ENCODE measurements around the gene BABAM2. TPM values are rescaled to one million over a fixed set of nuclear protein-coding genes. Genes with fewer than 3 reads are reported as not detected.

Gene BABAM2
- total and polyA plus RNA-seq, 2 experiments from 2014 or later, result 17.8 to 21.5 TPM

DNA sequence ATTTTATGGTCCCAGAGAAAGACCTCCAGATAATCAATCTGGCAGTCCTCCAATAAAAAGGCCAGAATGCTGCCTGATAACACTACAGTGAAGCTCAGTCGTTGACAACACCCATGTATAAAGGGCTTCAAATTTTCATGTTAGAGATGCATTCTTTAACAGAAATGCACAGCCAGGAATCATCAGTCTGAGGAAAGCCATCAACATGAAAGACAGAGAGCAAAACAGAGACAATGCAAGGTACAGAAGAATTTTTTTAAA lies 13.8 kb downstream of the BABAM2 start:
- no peak overlapping the region for H3K4me2 ChIP-seq
- no peak overlapping the region for H2AFZ ChIP-seq
- H3K79me2 ChIP-seq (replicated peaks; ENCODE audit: insufficient read depth), result no peaks in the 10 kb centered on the region
- no peak overlapping the region for H3K27ac Mint-ChIP-seq
- no peak for TF ChIP-seq JUNB (IDR thresholded peaks at IDR 0.05; ENCODE audit: unreplicated experiment)
- TF ChIP-seq EZH2 (IDR thresholded peaks at IDR 0.05; ENCODE audit: low read depth, unreplicated experiment), result no peak
- TF ChIP-seq STAT1 (IDR thresholded peaks at IDR 0.05; ENCODE audit: unreplicated experiment), result no peak
- TF ChIP-seq, protein P1, sequence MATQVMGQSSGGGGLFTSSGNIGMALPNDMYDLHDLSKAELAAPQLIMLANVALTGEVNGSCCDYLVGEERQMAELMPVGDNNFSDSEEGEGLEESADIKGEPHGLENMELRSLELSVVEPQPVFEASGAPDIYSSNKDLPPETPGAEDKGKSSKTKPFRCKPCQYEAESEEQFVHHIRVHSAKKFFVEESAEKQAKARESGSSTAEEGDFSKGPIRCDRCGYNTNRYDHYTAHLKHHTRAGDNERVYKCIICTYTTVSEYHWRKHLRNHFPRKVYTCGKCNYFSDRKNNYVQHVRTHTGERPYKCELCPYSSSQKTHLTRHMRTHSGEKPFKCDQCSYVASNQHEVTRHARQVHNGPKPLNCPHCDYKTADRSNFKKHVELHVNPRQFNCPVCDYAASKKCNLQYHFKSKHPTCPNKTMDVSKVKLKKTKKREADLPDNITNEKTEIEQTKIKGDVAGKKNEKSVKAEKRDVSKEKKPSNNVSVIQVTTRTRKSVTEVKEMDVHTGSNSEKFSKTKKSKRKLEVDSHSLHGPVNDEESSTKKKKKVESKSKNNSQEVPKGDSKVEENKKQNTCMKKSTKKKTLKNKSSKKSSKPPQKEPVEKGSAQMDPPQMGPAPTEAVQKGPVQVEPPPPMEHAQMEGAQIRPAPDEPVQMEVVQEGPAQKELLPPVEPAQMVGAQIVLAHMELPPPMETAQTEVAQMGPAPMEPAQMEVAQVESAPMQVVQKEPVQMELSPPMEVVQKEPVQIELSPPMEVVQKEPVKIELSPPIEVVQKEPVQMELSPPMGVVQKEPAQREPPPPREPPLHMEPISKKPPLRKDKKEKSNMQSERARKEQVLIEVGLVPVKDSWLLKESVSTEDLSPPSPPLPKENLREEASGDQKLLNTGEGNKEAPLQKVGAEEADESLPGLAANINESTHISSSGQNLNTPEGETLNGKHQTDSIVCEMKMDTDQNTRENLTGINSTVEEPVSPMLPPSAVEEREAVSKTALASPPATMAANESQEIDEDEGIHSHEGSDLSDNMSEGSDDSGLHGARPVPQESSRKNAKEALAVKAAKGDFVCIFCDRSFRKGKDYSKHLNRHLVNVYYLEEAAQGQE (IDR thresholded peaks at IDR 0.05; ENCODE audit: unreplicated experiment), result no peak
- no peak for TF ChIP-seq POLR2AphosphoS5 (IDR thresholded peaks at IDR 0.05; ENCODE audit: low read depth)
- TF ChIP-seq, protein P2, sequence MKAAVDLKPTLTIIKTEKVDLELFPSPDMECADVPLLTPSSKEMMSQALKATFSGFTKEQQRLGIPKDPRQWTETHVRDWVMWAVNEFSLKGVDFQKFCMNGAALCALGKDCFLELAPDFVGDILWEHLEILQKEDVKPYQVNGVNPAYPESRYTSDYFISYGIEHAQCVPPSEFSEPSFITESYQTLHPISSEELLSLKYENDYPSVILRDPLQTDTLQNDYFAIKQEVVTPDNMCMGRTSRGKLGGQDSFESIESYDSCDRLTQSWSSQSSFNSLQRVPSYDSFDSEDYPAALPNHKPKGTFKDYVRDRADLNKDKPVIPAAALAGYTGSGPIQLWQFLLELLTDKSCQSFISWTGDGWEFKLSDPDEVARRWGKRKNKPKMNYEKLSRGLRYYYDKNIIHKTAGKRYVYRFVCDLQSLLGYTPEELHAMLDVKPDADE (IDR thresholded peaks at IDR 0.05), result no peak
- no peak for TF ChIP-seq NANOG (IDR thresholded peaks at IDR 0.05; ENCODE audit: borderline replicate concordance)
- TF ChIP-seq ZNF114 (CRISPR knock-in tag; IDR thresholded peaks at IDR 0.05), result no peak
- no peak for TF ChIP-seq CREB1 (CRISPR knock-in tag; IDR thresholded peaks at IDR 0.05; ENCODE audit: low read depth)
- TF ChIP-seq, protein P3, sequence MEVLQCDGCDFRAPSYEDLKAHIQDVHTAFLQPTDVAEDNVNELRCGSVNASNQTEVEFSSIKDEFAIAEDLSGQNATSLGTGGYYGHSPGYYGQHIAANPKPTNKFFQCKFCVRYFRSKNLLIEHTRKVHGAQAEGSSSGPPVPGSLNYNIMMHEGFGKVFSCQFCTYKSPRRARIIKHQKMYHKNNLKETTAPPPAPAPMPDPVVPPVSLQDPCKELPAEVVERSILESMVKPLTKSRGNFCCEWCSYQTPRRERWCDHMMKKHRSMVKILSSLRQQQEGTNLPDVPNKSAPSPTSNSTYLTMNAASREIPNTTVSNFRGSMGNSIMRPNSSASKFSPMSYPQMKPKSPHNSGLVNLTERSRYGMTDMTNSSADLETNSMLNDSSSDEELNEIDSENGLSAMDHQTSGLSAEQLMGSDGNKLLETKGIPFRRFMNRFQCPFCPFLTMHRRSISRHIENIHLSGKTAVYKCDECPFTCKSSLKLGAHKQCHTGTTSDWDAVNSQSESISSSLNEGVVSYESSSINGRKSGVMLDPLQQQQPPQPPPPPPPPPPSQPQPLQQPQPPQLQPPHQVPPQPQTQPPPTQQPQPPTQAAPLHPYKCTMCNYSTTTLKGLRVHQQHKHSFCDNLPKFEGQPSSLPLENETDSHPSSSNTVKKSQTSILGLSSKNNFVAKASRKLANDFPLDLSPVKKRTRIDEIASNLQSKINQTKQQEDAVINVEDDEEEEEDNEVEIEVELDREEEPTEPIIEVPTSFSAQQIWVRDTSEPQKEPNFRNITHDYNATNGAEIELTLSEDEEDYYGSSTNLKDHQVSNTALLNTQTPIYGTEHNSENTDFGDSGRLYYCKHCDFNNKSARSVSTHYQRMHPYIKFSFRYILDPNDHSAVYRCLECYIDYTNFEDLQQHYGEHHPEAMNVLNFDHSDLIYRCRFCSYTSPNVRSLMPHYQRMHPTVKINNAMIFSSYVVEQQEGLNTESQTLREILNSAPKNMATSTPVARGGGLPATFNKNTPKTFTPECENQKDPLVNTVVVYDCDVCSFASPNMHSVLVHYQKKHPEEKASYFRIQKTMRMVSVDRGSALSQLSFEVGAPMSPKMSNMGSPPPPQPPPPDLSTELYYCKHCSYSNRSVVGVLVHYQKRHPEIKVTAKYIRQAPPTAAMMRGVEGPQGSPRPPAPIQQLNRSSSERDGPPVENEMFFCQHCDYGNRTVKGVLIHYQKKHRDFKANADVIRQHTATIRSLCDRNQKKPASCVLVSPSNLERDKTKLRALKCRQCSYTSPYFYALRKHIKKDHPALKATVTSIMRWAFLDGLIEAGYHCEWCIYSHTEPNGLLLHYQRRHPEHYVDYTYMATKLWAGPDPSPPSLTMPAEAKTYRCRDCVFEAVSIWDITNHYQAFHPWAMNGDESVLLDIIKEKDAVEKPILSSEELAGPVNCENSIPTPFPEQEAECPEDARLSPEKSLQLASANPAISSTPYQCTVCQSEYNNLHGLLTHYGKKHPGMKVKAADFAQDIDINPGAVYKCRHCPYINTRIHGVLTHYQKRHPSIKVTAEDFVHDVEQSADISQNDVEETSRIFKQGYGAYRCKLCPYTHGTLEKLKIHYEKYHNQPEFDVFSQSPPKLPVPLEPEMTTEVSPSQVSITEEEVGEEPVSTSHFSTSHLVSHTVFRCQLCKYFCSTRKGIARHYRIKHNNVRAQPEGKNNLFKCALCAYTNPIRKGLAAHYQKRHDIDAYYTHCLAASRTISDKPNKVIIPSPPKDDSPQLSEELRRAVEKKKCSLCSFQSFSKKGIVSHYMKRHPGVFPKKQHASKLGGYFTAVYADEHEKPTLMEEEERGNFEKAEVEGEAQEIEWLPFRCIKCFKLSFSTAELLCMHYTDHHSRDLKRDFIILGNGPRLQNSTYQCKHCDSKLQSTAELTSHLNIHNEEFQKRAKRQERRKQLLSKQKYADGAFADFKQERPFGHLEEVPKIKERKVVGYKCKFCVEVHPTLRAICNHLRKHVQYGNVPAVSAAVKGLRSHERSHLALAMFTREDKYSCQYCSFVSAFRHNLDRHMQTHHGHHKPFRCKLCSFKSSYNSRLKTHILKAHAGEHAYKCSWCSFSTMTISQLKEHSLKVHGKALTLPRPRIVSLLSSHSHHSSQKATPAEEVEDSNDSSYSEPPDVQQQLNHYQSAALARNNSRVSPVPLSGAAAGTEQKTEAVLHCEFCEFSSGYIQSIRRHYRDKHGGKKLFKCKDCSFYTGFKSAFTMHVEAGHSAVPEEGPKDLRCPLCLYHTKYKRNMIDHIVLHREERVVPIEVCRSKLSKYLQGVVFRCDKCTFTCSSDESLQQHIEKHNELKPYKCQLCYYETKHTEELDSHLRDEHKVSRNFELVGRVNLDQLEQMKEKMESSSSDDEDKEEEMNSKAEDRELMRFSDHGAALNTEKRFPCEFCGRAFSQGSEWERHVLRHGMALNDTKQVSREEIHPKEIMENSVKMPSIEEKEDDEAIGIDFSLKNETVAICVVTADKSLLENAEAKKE (CRISPR knock-in tag; IDR thresholded peaks at IDR 0.05), result no peak
- TF ChIP-seq EZH2phosphoT487 (IDR thresholded peaks at IDR 0.05; ENCODE audit: unreplicated experiment), result no peak
- TF ChIP-seq, protein P4, sequence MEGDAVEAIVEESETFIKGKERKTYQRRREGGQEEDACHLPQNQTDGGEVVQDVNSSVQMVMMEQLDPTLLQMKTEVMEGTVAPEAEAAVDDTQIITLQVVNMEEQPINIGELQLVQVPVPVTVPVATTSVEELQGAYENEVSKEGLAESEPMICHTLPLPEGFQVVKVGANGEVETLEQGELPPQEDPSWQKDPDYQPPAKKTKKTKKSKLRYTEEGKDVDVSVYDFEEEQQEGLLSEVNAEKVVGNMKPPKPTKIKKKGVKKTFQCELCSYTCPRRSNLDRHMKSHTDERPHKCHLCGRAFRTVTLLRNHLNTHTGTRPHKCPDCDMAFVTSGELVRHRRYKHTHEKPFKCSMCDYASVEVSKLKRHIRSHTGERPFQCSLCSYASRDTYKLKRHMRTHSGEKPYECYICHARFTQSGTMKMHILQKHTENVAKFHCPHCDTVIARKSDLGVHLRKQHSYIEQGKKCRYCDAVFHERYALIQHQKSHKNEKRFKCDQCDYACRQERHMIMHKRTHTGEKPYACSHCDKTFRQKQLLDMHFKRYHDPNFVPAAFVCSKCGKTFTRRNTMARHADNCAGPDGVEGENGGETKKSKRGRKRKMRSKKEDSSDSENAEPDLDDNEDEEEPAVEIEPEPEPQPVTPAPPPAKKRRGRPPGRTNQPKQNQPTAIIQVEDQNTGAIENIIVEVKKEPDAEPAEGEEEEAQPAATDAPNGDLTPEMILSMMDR (conservative IDR thresholded peaks at IDR 0.05; ENCODE audit: low read depth in 2 of 2), result no peak
- no peak for TF ChIP-seq ZNF331 (CRISPR knock-in tag; IDR thresholded peaks at IDR 0.05; ENCODE audit: low read depth)
- ATAC-seq (no peak), DNase-seq (ENCODE audit: low spot score) (no peak)
- H3K36me3 Mint-ChIP-seq (ENCODE audit: low read depth), result no peaks in the 10 kb centered on the region
- H3K27me3 Mint-ChIP-seq (ENCODE audit: insufficient read depth, low read depth, poor library complexity), result peaks cover 1% of the 10 kb centered on the region
- no peak overlapping the region for H3K4me3 ChIP-seq
- H3F3A ChIP-seq (replicated peaks; ENCODE audit: low read depth), result no peaks in the 10 kb centered on the region
- H3K4me3 Mint-ChIP-seq, result no peak overlapping the region
- H3K4me1 ChIP-seq (ENCODE audit: insufficient read depth), result peaks cover 7% of the 10 kb centered on the region; the same call in 1 of the 2 replicates
- no peak overlapping the region for H3K27ac ChIP-seq (ENCODE audit: low read depth)
- H3K9me2 ChIP-seq (ENCODE audit: insufficient read depth), result no peaks in the 10 kb centered on the region
- H3K27me3 ChIP-seq (ENCODE audit: insufficient read depth), result no peaks in the 10 kb centered on the region
- H3K36me3 ChIP-seq (ENCODE audit: insufficient read depth), result no peaks in the 10 kb centered on the region
- no peaks in the 10 kb centered on the region for H4K20me1 ChIP-seq (replicated peaks; ENCODE audit: insufficient read depth)
- H3K9me3 Mint-ChIP-seq, result no peaks in the 10 kb centered on the region
- peaks cover 12% of the 10 kb centered on the region; the same call in 2 of the 3 replicates for H3K4me1 Mint-ChIP-seq
